H1 (cell line): ENCODE data around the gene ABHD14A. TPM values are rescaled to one million over a fixed set of nuclear protein-coding genes. Genes with fewer than 3 reads are reported as not detected.

Experiments used
- CEBPB ChIP-seq: IDR thresholded peaks from 2 replicates; pipeline ENCODE4 v1.6.1; 2012; ENCODE audit warnings: low read depth, low read length
- CTBP2 ChIP-seq: IDR thresholded peaks from 2 replicates; pipeline ENCODE4 v1.7.0; 2011; ENCODE audit warnings: borderline replicate concordance, mild to moderate bottlenecking, moderate library complexity, mixed read lengths, low read length; ENCODE audit not compliant: insufficient read depth, insufficient read length
- HDAC6 ChIP-seq: IDR thresholded peaks from one replicate; pipeline ENCODE4 v1.7.1; 2012; ENCODE audit warnings: low read depth, mild to moderate bottlenecking, inconsistent platforms, low read length, moderate library complexity
- JUND ChIP-seq: IDR thresholded peaks from 2 replicates; pipeline ENCODE4 v1.6.1; 2011; ENCODE audit warnings: mild to moderate bottlenecking, improper control_type of control experiment, low read length
- KDM4A ChIP-seq: IDR thresholded peaks from one replicate; pipeline ENCODE4 v1.7.1; 2012; ENCODE audit warnings: low read depth, mild to moderate bottlenecking, moderate library complexity, low read length, inconsistent platforms; ENCODE audit not compliant: severe bottlenecking
- RFX5 ChIP-seq: IDR thresholded peaks from 2 replicates; pipeline ENCODE4 v1.6.1; 2011; ENCODE audit warnings: low read depth, low read length, improper control_type of control experiment, borderline replicate concordance
- polyA plus RNA-seq, 7 experiments: library from polyadenylated mRNA; depleted of rRNA in 3 of 7; stranded (reverse) in 5 of 7; unstranded in 2 of 7; fragments of >200 nt in 5 of 7; fragments of 200-250 nt in 2 of 7; gene quantifications; 1 replicate in 5 of 7; 2 replicates in 1 of 7; 4 replicates in 1 of 7; pipeline versions ENCODE4 v1.2.1 to v1.2.3, GENCODE V29; 2011 to 2013; ENCODE audit warnings: missing spikeins in 2 of 7, mixed read lengths in 2 of 7
- total RNA-seq: library from RNA; stranded (reverse); fragmentation: NEBNext Ultra II Directional; extraction: Animal tissue kit (Norgen Biotek cat#: 25700); gene quantifications from 2 replicates; pipeline ENCODE4 v1.2.1, GENCODE V29; 2021
- TF ChIP-seq, protein P1 (sequence below): fragments of 300-600 bp; sonication (generic); IDR thresholded peaks from 2 replicates; pipeline ENCODE4 v1.7.1; 2012; ENCODE audit warnings: low read length, moderate library complexity, mild to moderate bottlenecking, inconsistent platforms; ENCODE audit not compliant: insufficient replicate concordance
- TF ChIP-seq, protein P2 (sequence below): IDR thresholded peaks from 2 replicates; pipeline ENCODE4 v1.6.1; 2011; ENCODE audit warnings: low read depth, mild to moderate bottlenecking, low read length; ENCODE audit not compliant: insufficient read depth

Gene ABHD14A
- total and polyA plus RNA-seq, 2 of the 8 experiments (the other 6 are each of a cell fraction or from before 2014, with no cell fraction given): 4.6 to 9.8 TPM

GRCh38 chr3:51995346-51996163 lies 20.7 kb downstream of the ABHD14A start, which contains the start of gene RPL29 (continued):
- TF ChIP-seq, protein P1, sequence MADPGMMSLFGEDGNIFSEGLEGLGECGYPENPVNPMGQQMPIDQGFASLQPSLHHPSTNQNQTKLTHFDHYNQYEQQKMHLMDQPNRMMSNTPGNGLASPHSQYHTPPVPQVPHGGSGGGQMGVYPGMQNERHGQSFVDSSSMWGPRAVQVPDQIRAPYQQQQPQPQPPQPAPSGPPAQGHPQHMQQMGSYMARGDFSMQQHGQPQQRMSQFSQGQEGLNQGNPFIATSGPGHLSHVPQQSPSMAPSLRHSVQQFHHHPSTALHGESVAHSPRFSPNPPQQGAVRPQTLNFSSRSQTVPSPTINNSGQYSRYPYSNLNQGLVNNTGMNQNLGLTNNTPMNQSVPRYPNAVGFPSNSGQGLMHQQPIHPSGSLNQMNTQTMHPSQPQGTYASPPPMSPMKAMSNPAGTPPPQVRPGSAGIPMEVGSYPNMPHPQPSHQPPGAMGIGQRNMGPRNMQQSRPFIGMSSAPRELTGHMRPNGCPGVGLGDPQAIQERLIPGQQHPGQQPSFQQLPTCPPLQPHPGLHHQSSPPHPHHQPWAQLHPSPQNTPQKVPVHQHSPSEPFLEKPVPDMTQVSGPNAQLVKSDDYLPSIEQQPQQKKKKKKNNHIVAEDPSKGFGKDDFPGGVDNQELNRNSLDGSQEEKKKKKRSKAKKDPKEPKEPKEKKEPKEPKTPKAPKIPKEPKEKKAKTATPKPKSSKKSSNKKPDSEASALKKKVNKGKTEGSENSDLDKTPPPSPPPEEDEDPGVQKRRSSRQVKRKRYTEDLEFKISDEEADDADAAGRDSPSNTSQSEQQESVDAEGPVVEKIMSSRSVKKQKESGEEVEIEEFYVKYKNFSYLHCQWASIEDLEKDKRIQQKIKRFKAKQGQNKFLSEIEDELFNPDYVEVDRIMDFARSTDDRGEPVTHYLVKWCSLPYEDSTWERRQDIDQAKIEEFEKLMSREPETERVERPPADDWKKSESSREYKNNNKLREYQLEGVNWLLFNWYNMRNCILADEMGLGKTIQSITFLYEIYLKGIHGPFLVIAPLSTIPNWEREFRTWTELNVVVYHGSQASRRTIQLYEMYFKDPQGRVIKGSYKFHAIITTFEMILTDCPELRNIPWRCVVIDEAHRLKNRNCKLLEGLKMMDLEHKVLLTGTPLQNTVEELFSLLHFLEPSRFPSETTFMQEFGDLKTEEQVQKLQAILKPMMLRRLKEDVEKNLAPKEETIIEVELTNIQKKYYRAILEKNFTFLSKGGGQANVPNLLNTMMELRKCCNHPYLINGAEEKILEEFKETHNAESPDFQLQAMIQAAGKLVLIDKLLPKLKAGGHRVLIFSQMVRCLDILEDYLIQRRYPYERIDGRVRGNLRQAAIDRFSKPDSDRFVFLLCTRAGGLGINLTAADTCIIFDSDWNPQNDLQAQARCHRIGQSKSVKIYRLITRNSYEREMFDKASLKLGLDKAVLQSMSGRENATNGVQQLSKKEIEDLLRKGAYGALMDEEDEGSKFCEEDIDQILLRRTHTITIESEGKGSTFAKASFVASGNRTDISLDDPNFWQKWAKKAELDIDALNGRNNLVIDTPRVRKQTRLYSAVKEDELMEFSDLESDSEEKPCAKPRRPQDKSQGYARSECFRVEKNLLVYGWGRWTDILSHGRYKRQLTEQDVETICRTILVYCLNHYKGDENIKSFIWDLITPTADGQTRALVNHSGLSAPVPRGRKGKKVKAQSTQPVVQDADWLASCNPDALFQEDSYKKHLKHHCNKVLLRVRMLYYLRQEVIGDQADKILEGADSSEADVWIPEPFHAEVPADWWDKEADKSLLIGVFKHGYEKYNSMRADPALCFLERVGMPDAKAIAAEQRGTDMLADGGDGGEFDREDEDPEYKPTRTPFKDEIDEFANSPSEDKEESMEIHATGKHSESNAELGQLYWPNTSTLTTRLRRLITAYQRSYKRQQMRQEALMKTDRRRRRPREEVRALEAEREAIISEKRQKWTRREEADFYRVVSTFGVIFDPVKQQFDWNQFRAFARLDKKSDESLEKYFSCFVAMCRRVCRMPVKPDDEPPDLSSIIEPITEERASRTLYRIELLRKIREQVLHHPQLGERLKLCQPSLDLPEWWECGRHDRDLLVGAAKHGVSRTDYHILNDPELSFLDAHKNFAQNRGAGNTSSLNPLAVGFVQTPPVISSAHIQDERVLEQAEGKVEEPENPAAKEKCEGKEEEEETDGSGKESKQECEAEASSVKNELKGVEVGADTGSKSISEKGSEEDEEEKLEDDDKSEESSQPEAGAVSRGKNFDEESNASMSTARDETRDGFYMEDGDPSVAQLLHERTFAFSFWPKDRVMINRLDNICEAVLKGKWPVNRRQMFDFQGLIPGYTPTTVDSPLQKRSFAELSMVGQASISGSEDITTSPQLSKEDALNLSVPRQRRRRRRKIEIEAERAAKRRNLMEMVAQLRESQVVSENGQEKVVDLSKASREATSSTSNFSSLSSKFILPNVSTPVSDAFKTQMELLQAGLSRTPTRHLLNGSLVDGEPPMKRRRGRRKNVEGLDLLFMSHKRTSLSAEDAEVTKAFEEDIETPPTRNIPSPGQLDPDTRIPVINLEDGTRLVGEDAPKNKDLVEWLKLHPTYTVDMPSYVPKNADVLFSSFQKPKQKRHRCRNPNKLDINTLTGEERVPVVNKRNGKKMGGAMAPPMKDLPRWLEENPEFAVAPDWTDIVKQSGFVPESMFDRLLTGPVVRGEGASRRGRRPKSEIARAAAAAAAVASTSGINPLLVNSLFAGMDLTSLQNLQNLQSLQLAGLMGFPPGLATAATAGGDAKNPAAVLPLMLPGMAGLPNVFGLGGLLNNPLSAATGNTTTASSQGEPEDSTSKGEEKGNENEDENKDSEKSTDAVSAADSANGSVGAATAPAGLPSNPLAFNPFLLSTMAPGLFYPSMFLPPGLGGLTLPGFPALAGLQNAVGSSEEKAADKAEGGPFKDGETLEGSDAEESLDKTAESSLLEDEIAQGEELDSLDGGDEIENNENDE: no peak
- no peak for TF ChIP-seq HDAC6
- TF ChIP-seq JUND: 0 out of 2 replicates have a peak, but pooled peaks have one; percentile 63
- TF ChIP-seq CTBP2: no peak
- peak; percentile 24; the same call in 1 of the 2 replicates for TF ChIP-seq RFX5
- no peak; the same call in 1 of the 2 replicates for TF ChIP-seq CEBPB
- TF ChIP-seq, protein P2, sequence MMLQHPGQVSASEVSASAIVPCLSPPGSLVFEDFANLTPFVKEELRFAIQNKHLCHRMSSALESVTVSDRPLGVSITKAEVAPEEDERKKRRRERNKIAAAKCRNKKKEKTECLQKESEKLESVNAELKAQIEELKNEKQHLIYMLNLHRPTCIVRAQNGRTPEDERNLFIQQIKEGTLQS: no peak
- no peak for TF ChIP-seq KDM4A
